ENCODE results near the gene RAB26. TPM values are rescaled to one million over a fixed set of nuclear protein-coding genes. Genes with fewer than 3 reads are reported as not detected.
"Not testable (repeated sequence)": the region's sequence is repeated elsewhere in the genome, so short reads cannot be mapped to it uniquely, and the experiment has no call there.

The RAB26 gene
- total and polyA plus RNA-seq, 12 donors = 0.26 to 6.4 (median 1.6) TPM

GRCh38 chr16:2121853-2122252 is 26.6 kb upstream of the RAB26 start:
- Histone ChIP-seq H3K9me3 (no peaks in the 10 kb centered on the region), H3K27ac (peak overlapping the region; percentile 30 to 100 (median 96)), H3K36me3 (peaks cover 0 to 5% (median 0%) of the 10 kb centered on the region in 9 donors), H3K4me3 (peak overlapping the region in 7 of 10 donors; percentile 3 to 26 (median 13)), H3K27me3 (no peaks in the 10 kb centered on the region), H3K4me1 (peaks cover 46 to 72% (median 61%) of the 10 kb centered on the region in 9 donors)
- intact Hi-C loops (cut with DNase I) = no loop called here
- DNase-seq (peak in 1 of 2 donors; percentile 57), ATAC-seq (peak in 6 of 8 donors; percentile 2 to 32 (median 22))
- no peak for TF ChIP-seq CTCF (IDR thresholded peaks at IDR 0.05)
- WGBS, 2 donors = 36 to 58% methylated on average over 18 to 19 of the region's 19 CpGs

- Histone ChIP-seq H3K27me3 (no peaks in the 10 kb centered on the region), H3K4me1 (peaks cover 51 to 72% (median 66%) of the 10 kb centered on the region in 9 donors), H3K4me3 (peak overlapping the region in 5 of 10 donors; percentile 2 to 55 (median 18)), H3K9me3 (no peaks in the 10 kb centered on the region), H3K36me3 (peaks cover 0 to under 1% (median 0%) of the 10 kb centered on the region in 9 donors), H3K27ac (peak overlapping the region; percentile 30 to 100 (median 96))
- WGBS, 2 donors = 58 to 64% methylated on average over 15 to 16 of the region's 17 CpGs
- no peak for TF ChIP-seq CTCF (IDR thresholded peaks at IDR 0.05)
- no peak for DNase-seq
- ATAC-seq = no peak
- intact Hi-C loops (cut with DNase I) = no loop called here
Measured at GRCh38 chr16:2122429-2122828, 26.0 kb upstream of the RAB26 start.

GRCh38 chr16:2122934-2123683 is 25.3 kb upstream of the RAB26 start:
- WGBS, 2 donors = 41 to 54% methylated on average over 16 to 19 of the region's 26 CpGs
- Histone ChIP-seq H3K4me3 (peak overlapping the region in 5 of 10 donors; percentile 6 to 55 (median 20)), H3K27ac (peak overlapping the region; percentile 64 to 100 (median 98)), H3K4me1 (peaks cover 52 to 75% (median 66%) of the 10 kb centered on the region in 9 donors)
- ATAC-seq = peak in 5 of 8 donors; percentile 16 to 33 (median 19)
- H3K27me3 ChIP-seq; H3K36me3 ChIP-seq; DNase-seq; H3K9me3 ChIP-seq; intact Hi-C loops (cut with DNase I): not testable (repeated sequence)

GRCh38 chr16:2123706-2124376 is 24.6 kb upstream of the RAB26 start:
- DNase-seq; H3K9me3 ChIP-seq; H3K27me3 ChIP-seq; intact Hi-C loops (cut with DNase I); H3K36me3 ChIP-seq: not testable (repeated sequence)
- Histone ChIP-seq H3K4me3 (peak overlapping the region in 8 of 10 donors; percentile 32 to 55 (median 48)), H3K4me1 (peaks cover 54 to 82% (median 72%) of the 10 kb centered on the region in 9 donors), H3K27ac (peak overlapping the region; percentile 92 to 100 (median 98))
- peak in 7 of 8 donors; percentile 1 to 13 (median 7) for ATAC-seq
- WGBS, 2 donors = 27 to 34% methylated on average over 21 to 24 of the region's 27 CpGs

- Histone ChIP-seq H3K4me3 (peak overlapping the region; percentile 10 to 55 (median 44)), H3K4me1 (peaks cover 54 to 87% (median 73%) of the 10 kb centered on the region in 9 donors), H3K27ac (peak overlapping the region; percentile 92 to 100 (median 98))
- intact Hi-C loops (cut with DNase I); H3K27me3 ChIP-seq; H3K9me3 ChIP-seq; H3K36me3 ChIP-seq: not testable (repeated sequence)
- WGBS, 2 donors = 12 to 15% methylated on average over 11 of the region's 11 CpGs
- DNase-seq (peak in 1 of 2 donors; percentile 22), ATAC-seq (peak in 7 of 8 donors; percentile 0 to 8 (median 2))
Measured at GRCh38 chr16:2124377-2124693, 24.1 kb upstream of the RAB26 start.

GRCh38 chr16:2124694-2125444 is 23.6 kb upstream of the RAB26 start:
- DNase-seq (peak; percentile 78 to 87), ATAC-seq (peak; percentile 53 to 83 (median 72))
- H3K27me3 ChIP-seq; H3K9me3 ChIP-seq; intact Hi-C loops (cut with DNase I); H3K36me3 ChIP-seq: not testable (repeated sequence)
- WGBS, 2 donors = 2 to 4% methylated on average over 36 to 37 of the region's 37 CpGs
- peaks cover 54 to 92% (median 73%) of the 10 kb centered on the region in 9 donors for H3K4me1 ChIP-seq
- peak overlapping the region; percentile 92 to 100 (median 98) for H3K27ac ChIP-seq
- peak overlapping the region; percentile 10 to 55 (median 44) for H3K4me3 ChIP-seq

Data from heart right ventricle (tissue), 16 donors.